GM19468 (cell line): ENCODE data around the gene NR2F1.

Source experiments
- ATAC-seq: cut with Tn5 transposase; IDR thresholded peaks from one replicate; pipeline ENCODE4 v1.9.1; 2021; ENCODE audit warnings: mild to moderate bottlenecking, moderate library complexity, moderate number of reproducible peaks; ENCODE audit not compliant: unreplicated experiment; ENCODE audit errors: extremely low read depth

NR2F1 gene

GRCh38 chr5:93589152-93589828, 6.3 kb downstream of the NR2F1 start:
- no peak for ATAC-seq

- ATAC-seq, result no peak
These were observed 6.8 kb downstream of the NR2F1 start for GRCh38 chr5:93589829-93590215.

- no peak for ATAC-seq
These were observed 7.5 kb downstream of the NR2F1 start for GRCh38 chr5:93590493-93590892.

GRCh38 chr5:93591323-93591945, 8.4 kb downstream of the NR2F1 start:
- no peak for ATAC-seq

GRCh38 chr5:93592883-93593282, 9.9 kb downstream of the NR2F1 start:
- ATAC-seq, result no peak

- ATAC-seq, result no peak
These were observed 10.6 kb downstream of the NR2F1 start for GRCh38 chr5:93593476-93594131.

- ATAC-seq, result no peak
These were observed 11.8 kb downstream of the NR2F1 start for GRCh38 chr5:93594591-93595419.

- ATAC-seq, result no peak
These were observed 12.6 kb downstream of the NR2F1 start for GRCh38 chr5:93595420-93596147.

- no peak for ATAC-seq
These were observed 13.3 kb downstream of the NR2F1 start for GRCh38 chr5:93596310-93596675.

- no peak for ATAC-seq
These were observed 13.9 kb downstream of the NR2F1 start for GRCh38 chr5:93596676-93597490.

GRCh38 chr5:93598091-93599000, 15.3 kb downstream of the NR2F1 start:
- ATAC-seq, result no peak

GRCh38 chr5:93599001-93599379, 16.0 kb downstream of the NR2F1 start:
- no peak for ATAC-seq

GRCh38 chr5:93599399-93600120, 16.5 kb downstream of the NR2F1 start:
- no peak for ATAC-seq

- no peak for ATAC-seq
These were observed 17.5 kb downstream of the NR2F1 start for GRCh38 chr5:93600409-93601070.

GRCh38 chr5:93601071-93601801, 18.2 kb downstream of the NR2F1 start:
- ATAC-seq, result no peak

GRCh38 chr5:93601802-93602155, 18.8 kb downstream of the NR2F1 start:
- ATAC-seq, result no peak
